Amygdala (tissue), 56 donors: ENCODE measurements around the gene BAG1.
A peak's percentile ranks its signal among the peaks of the same experiment; 100 is the strongest.

Experiments used
- DNase-seq, 56 donors: peaks; one replicate each; lab custom pipeline; 2025; lab: John Stamatoyannopoulos, UW

Gene BAG1

GRCh38 chr9:33264473-33265177, at the start of gene BAG1, which contains the start of gene CHMP5:
TSS of gene BAG1 (minus strand) at chr9:33264708.
TSS of gene CHMP5 (plus strand) at chr9:33265049. CDS start at chr9:33265079, 30 bp downstream.
- DNase-seq, result peak; percentile 63 to 100 (median 99)

GRCh38 chr9:33311953-33312352, 47.4 kb upstream of the BAG1 start:
- no peak for DNase-seq

- no peak for DNase-seq
These were observed 46.2 kb upstream of the BAG1 start for GRCh38 chr9:33310748-33311147.

GRCh38 chr9:33309903-33310302, 45.4 kb upstream of the BAG1 start:
- DNase-seq, result no peak

GRCh38 chr9:33307067-33307466, 42.6 kb upstream of the BAG1 start:
- DNase-seq, result no peak

GRCh38 chr9:33306037-33306436, 41.5 kb upstream of the BAG1 start:
- DNase-seq, result no peak

- no peak for DNase-seq
These were observed 39.9 kb upstream of the BAG1 start for GRCh38 chr9:33304362-33304761.

GRCh38 chr9:33300546-33300945, 36.0 kb upstream of the BAG1 start:
- no peak for DNase-seq

- peak in 25 of 56 donors; percentile 4 to 62 (median 17) for DNase-seq
These were observed 32.9 kb upstream of the BAG1 start for GRCh38 chr9:33297432-33297831.

GRCh38 chr9:33295571-33295970, 31.1 kb upstream of the BAG1 start:
- no peak for DNase-seq

- no peak for DNase-seq
These were observed 30.3 kb upstream of the BAG1 start for GRCh38 chr9:33294670-33295432.

- DNase-seq, result no peak
These were observed 29.3 kb upstream of the BAG1 start for GRCh38 chr9:33293782-33294181.

- DNase-seq, result no peak
These were observed 27.4 kb upstream of the BAG1 start for GRCh38 chr9:33291901-33292300.

GRCh38 chr9:33291031-33291397, 26.5 kb upstream of the BAG1 start:
- DNase-seq, result peak in 1 of 56 donors; percentile 20

- DNase-seq, result peak; percentile 76 to 98 (median 93)
These were observed 25.9 kb upstream of the BAG1 start, which contains the start of gene NFX1 for GRCh38 chr9:33290247-33291030. TSS of gene NFX1 (plus strand) at chr9:33290516. CDS start at chr9:33290573, 57 bp downstream.

GRCh38 chr9:33289936-33290246, 25.4 kb upstream of the BAG1 start:
- DNase-seq, result peak in 1 of 56 donors; percentile 71

GRCh38 chr9:33289496-33289895, 25.0 kb upstream of the BAG1 start:
- DNase-seq, result peak in 8 of 56 donors; percentile 1 to 42 (median 20)

- DNase-seq, result peak in 1 of 56 donors; percentile 18
These were observed 24.4 kb upstream of the BAG1 start for GRCh38 chr9:33288828-33289483.

- DNase-seq, result peak in 1 of 56 donors; percentile 2
These were observed 23.7 kb upstream of the BAG1 start for GRCh38 chr9:33288235-33288634.

GRCh38 chr9:33287087-33287490, 22.6 kb upstream of the BAG1 start:
- DNase-seq, result peak in 22 of 56 donors; percentile 6 to 63 (median 20)
